Progenitor cell of endocrine pancreas (in vitro differentiated cells): ENCODE data around the gene ZNF491. TPM values are rescaled to one million over a fixed set of nuclear protein-coding genes. Genes with fewer than 3 reads are reported as not detected.

Experiments
- DNase-seq: peaks from one replicate; pipeline ENCODE4 v3.0.0; 2021; ENCODE audit warnings: low spot score; ENCODE audit not compliant: unreplicated experiment
- H3K27ac Mint-ChIP-seq: 2 replicates; pipeline ENCODE4 v1.8.0; 2021; ENCODE audit warnings: mild to moderate bottlenecking, moderate library complexity, mixed read lengths
- H3K27me3 Mint-ChIP-seq: 2 replicates; pipeline ENCODE4 v1.8.0; 2021; ENCODE audit warnings: mixed read lengths
- H3K36me3 Mint-ChIP-seq: 2 replicates; pipeline ENCODE4 v1.8.0; 2022; ENCODE audit warnings: mixed read lengths; ENCODE audit not compliant: insufficient read depth
- H3K4me1 Mint-ChIP-seq: 2 replicates; pipeline ENCODE4 v1.8.0; 2021; ENCODE audit warnings: low read depth, mixed read lengths
- H3K4me3 Mint-ChIP-seq: 2 replicates; pipeline ENCODE4 v1.8.0; 2021; ENCODE audit warnings: low read depth, mild to moderate bottlenecking, moderate library complexity, mixed read lengths
- H3K9me3 Mint-ChIP-seq: 2 replicates; pipeline ENCODE4 v1.8.0; 2021; ENCODE audit warnings: low read depth, mixed read lengths
- CTCF ChIP-seq: fragments of 200-600 bp; sonication (generic); IDR thresholded peaks from one replicate; pipeline ENCODE4 v1.5.0; 2021; ENCODE audit warnings: antibody characterized with exemption, mild to moderate bottlenecking; ENCODE audit not compliant: unreplicated experiment
- long read RNA-seq: library from polyadenylated mRNA; unstranded; transcript quantifications from one replicate; pipeline ENCODE4 v2.0.0, GENCODE V29; 2020
- total RNA-seq: library from RNA; stranded (reverse); gene quantifications from 2 replicates; pipeline ENCODE4 v1.2.1, GENCODE V29; 2021

ZNF491 gene
- 5.4 and 6.5 TPM in 2 replicates for total RNA-seq
- long read RNA-seq, partial matches to known transcripts, result 2 of 9 reads
- long read RNA-seq, other reads (novel, unspliced or antisense), result 1 of 9 reads

- peak; percentile 85 for DNase-seq
- Mint-ChIP-seq H3K4me1 (peaks cover 8% of the 10 kb centered on the region), H3K9me3 (peaks cover 10% of the 10 kb centered on the region), H3K27ac (peak within 1 kb of the TSS; percentile 99), H3K36me3 (peaks cover 14% of the 10 kb centered on the region), H3K27me3 (peaks cover 18% of the 10 kb centered on the region), H3K4me3 (peak within 1 kb of the TSS; percentile 84)
- TF ChIP-seq CTCF, result peak; percentile 65
Measured at GRCh38 chr19:11798391-11799330, at the start of gene ZNF491. Gene ZNF491, plus strand, starts transcription at chr19:11798523. Its CDS starts 7,431 bp downstream, at chr19:11805954.

GRCh38 chr19:11749751-11750150, 48.6 kb upstream of the ZNF491 start:
- Mint-ChIP-seq H3K9me3 (peaks cover 60% of the 10 kb centered on the region), H3K4me1 (no peaks in the 10 kb centered on the region), H3K27me3 (no peaks in the 10 kb centered on the region), H3K36me3 (peaks cover 4% of the 10 kb centered on the region), H3K4me3 (no peak overlapping the region), H3K27ac (no peak overlapping the region)
- no peak for TF ChIP-seq CTCF
- no peak for DNase-seq

GRCh38 chr19:11752244-11752736, 46.0 kb upstream of the ZNF491 start:
- Mint-ChIP-seq H3K27ac (no peak overlapping the region), H3K27me3 (no peaks in the 10 kb centered on the region), H3K4me3 (no peak overlapping the region), H3K9me3 (peaks cover 71% of the 10 kb centered on the region), H3K36me3 (peaks cover 3% of the 10 kb centered on the region), H3K4me1 (no peaks in the 10 kb centered on the region)
- TF ChIP-seq CTCF, result no peak
- no peak for DNase-seq

GRCh38 chr19:11754663-11755062, 43.7 kb upstream of the ZNF491 start:
- Mint-ChIP-seq H3K9me3 (peaks cover 63% of the 10 kb centered on the region), H3K36me3 (no peaks in the 10 kb centered on the region)

More at GRCh38 chr19:11754663-11755062, 43.7 kb upstream of the ZNF491 start:
- Mint-ChIP-seq H3K27me3 (no peaks in the 10 kb centered on the region), H3K4me3 (no peak overlapping the region), H3K4me1 (no peaks in the 10 kb centered on the region), H3K27ac (no peak overlapping the region)
- no peak for TF ChIP-seq CTCF
- no peak for DNase-seq
